ENCODE results near the gene CCDC13. TPM values are rescaled to one million over a fixed set of nuclear protein-coding genes. Genes with fewer than 3 reads are reported as not detected.

The CCDC13 gene, protein sequence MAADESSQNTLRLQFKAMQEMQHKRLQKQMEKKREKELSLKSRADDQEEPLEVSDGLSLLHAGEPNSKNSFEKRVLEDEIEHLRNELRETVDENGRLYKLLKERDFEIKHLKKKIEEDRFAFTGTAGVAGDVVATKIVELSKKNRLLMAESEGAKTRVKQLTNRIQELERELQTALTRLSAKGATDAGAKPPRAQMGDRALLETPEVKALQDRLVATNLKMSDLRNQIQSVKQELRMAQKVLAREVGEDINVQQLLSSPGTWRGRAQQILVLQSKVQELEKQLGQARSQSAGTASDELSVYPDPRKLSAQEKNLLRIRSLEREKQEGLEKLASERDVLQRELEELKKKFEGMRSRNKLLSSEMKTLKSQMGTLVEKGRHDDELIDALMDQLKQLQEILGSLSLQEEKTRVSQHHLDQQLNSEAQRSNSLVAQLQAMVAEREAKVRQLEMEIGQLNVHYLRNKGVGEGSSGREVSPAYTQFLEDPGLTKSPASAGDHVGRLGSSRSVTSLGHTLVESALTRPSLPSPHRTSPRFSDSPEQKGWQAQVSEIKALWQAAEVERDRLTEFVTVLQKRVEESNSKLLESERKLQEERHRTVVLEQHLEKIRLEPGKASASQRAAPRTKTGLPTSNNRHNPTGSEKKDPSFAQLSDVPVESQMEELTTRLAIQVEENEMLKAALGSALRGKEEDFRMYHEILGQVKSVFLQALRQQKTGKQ
- total RNA-seq: 0.43 and 0.64 TPM in 2 replicates

DNA sequence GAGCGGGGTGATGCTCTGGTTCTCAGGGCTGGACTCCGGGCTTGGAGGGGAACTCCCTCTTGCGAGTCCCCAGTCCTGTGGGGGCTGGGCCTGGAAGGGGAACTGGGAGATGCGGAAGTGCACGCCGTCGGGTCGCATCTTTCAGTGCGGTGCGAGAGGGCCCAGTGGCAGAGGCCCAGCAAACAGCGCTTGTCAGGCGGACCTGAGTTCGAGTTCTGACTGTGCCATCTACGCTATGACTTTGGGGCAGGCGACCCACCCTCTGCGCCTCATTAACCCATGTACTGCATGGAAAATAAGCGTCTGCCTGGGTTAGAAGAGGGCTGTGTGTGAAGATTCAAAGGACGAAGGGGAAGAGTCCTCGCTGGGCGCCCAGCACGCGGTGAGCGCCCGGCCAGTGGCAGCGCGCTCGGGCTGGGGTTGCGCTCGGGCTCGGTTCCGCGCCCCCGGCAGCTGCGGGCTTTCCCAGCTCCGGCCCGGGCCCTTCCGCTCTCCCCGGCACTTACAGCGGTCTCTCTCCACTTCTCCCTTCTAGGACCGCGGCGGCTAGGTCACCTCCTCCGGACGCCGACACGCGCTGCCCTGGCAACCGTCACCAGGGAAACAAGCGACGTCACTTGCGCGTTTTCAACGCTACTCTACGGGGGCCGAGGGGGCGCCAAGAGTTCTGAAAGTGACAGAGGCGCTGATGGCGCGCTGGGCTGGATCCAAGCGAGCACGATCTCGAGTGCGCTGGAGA lies at the start of gene CCDC13:
TSS of gene CCDC13 (minus strand) at position 584 of the 739 bp plus-strand sequence. CDS start 14,908 bp downstream, outside the sequence.
- TF ChIP-seq, protein P1, sequence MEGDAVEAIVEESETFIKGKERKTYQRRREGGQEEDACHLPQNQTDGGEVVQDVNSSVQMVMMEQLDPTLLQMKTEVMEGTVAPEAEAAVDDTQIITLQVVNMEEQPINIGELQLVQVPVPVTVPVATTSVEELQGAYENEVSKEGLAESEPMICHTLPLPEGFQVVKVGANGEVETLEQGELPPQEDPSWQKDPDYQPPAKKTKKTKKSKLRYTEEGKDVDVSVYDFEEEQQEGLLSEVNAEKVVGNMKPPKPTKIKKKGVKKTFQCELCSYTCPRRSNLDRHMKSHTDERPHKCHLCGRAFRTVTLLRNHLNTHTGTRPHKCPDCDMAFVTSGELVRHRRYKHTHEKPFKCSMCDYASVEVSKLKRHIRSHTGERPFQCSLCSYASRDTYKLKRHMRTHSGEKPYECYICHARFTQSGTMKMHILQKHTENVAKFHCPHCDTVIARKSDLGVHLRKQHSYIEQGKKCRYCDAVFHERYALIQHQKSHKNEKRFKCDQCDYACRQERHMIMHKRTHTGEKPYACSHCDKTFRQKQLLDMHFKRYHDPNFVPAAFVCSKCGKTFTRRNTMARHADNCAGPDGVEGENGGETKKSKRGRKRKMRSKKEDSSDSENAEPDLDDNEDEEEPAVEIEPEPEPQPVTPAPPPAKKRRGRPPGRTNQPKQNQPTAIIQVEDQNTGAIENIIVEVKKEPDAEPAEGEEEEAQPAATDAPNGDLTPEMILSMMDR (IDR thresholded peaks at IDR 0.05; ENCODE audit: insufficient read depth, low read depth, low read length): no peak
- DNase-seq (ENCODE audit: low read depth): peak; percentile 93
- H3K4me3 ChIP-seq (ENCODE audit: low read depth, low read length): peak within 1 kb of the TSS; percentile 53

DNA sequence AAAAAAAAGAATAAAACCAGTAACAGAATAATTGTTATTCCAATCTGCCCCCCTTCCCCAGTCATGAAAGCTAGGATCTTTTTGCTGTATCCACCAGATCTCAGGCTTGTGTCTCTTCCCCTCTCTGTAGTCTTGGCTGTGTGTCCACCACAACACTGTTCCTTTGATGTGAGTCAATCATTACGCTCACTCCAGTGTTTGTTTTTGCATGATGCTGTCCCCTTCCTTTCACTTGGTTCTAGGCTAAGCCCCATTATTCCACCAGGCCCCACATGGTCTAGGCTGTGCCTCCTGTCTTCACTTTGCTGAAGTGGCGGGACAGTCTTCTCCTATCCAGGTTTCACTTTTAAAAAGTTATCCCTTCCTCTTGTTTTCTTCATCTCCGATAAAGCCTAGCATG lies 49.8 kb upstream of the CCDC13 start:
- TF ChIP-seq, protein P1 (IDR thresholded peaks at IDR 0.05; ENCODE audit: insufficient read depth, low read depth, low read length): no peak
- H3K4me3 ChIP-seq (ENCODE audit: low read depth, low read length): no peak overlapping the region
- no peak for DNase-seq (ENCODE audit: low read depth)

DNA sequence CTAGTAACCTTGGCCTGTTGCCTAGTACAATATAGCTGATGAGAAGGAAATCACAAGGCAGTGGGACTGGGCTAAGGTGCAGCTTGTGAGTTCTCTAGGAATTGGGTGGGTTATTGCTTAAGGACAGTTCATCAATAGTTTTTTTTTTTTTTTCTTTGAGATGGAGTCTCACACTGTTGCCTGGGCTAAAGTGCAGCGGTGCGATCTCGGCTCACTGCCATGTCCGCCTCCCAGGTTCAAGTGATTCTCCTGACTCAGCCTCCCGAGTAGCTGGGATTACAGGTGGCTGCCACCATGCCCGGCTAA lies 47.6 kb upstream of the CCDC13 start:
- DNase-seq (ENCODE audit: low read depth): no peak
- no peak overlapping the region for H3K4me3 ChIP-seq (ENCODE audit: low read depth, low read length)
- TF ChIP-seq, protein P1 (IDR thresholded peaks at IDR 0.05; ENCODE audit: insufficient read depth, low read depth, low read length): no peak

DNA sequence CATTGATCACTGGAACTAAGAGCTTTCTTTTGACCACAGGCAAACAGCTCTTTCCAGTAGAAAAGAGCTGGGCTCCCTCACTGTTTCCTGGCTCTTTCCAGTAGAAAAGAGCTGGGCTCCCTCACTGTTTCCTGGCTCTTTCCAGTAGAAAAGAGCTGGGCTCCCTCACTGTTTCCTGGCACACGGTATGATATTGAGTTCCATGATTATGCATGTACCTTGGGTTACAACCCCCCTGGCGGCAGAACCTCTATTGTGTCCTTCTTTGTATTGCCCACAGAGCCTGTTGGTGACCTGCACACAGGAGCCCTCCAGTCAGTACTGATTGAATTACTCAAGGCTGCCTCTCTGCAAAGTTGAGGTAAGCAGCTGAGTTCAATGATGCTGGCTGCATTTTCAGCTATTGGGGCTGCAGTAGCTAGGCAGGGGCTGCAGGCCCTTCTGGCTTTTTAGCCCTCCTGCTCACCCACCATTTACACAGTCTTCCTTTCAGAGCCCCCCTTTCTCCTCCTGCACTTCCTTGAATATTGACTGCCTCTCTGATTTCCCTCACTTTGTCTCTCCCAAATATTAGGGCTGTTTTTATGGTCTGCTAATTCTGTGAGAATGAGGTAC lies 46.4 kb upstream of the CCDC13 start:
- TF ChIP-seq, protein P1 (IDR thresholded peaks at IDR 0.05; ENCODE audit: insufficient read depth, low read depth, low read length): no peak
- DNase-seq (ENCODE audit: low read depth): no peak
- no peak overlapping the region for H3K4me3 ChIP-seq (ENCODE audit: low read depth, low read length)

DNA sequence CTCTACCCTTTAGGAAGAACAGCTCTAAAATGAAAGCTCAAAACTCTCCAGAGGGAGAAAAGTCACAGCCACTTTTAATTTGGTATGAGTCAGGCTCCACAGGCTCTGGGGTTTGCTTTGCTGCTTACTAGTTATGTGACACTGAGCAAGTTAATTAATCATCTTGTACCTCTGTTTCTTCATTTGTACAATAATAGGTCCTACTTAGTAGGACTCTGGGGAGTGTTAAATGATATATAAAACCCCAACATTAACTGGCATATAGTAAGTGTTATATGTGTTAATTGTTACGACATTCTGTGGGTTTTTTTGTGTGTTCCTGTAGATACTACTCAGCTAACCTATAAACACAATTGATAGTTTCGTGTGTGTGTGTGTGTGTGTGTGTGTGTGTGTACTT lies 42.8 kb upstream of the CCDC13 start:
- no peak for DNase-seq (ENCODE audit: low read depth)
- TF ChIP-seq, protein P1 (IDR thresholded peaks at IDR 0.05; ENCODE audit: insufficient read depth, low read depth, low read length): no peak
- no peak overlapping the region for H3K4me3 ChIP-seq (ENCODE audit: low read depth, low read length)

DNA sequence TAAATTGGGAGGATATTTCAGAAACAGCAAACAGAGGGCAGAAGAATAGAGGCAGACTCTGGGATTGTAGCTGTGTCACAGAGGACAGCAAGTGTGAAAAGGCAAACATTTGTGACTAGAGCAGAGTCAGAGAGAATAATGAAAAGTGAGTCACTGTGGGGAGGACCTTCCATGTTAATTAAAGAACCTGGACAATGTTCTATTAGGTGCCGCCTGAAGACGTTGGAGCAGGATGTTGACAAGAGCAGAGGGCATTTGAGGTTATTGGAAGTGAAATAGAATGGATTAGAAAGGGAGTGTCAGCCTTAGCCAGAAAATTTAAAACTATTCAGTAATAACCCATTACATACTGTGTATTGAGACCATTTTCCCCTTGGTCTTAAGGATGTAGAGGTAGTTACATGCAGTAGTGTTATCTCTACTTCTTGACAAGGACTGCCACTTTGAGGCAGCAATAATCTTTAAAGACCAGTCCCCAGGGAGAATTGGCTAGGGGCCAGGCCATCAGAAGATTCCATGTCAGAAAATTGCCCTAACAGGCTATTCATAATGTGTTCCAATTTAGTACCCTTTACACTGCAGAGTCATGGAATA lies 42.0 kb upstream of the CCDC13 start:
- no peak overlapping the region for H3K4me3 ChIP-seq (ENCODE audit: low read depth, low read length)
- no peak for DNase-seq (ENCODE audit: low read depth)
- TF ChIP-seq, protein P1 (IDR thresholded peaks at IDR 0.05; ENCODE audit: insufficient read depth, low read depth, low read length): no peak
